ENCODE data around the gene MATCAP1.

MATCAP1 gene

DNA sequence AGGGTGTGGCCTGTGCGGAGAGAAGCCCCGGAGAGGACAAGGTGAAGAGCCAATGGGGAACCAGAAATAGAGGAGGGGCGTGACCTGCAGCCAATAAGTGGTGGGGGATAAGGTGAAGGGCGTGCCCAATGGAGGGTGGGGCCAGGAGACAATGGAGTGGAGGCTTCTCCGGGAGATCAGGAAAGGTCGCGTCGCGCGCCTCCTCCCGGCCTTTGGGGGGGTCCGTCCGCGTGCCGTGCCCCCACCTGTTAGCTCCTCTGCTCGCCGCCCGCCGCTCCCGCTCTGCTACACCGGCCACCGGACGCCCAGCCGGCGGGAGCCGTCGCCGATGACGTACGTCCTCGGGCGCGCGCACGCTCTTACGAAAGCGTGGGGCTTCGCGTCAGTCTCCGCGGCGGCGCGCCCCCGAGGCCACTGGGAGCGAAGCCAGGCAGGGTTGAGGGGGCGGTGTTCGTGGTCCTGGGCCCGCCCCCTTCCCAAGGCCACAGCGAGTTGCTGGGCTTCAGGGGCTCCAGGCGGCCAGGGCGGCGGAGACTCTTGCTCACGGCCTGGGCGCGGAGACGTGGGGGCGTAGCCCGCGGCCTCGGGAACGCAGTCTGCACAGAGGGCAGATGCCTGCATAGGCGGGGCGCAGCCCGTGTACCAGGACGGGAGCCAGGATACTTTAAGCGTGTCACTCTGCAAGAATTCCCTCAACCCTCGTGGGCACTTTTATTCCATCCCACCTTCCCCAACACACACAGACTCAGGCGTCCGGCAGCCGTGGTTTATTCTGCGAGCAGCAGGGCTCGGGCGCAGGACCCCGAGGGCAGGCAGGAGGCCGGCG is at the start of gene MATCAP1:
Gene MATCAP1, minus strand, starts transcription at position 337 of the 826 bp plus-strand sequence. CDS start 3,353 bp downstream, outside the sequence.
- DNase-seq = peak; percentile 89

DNA sequence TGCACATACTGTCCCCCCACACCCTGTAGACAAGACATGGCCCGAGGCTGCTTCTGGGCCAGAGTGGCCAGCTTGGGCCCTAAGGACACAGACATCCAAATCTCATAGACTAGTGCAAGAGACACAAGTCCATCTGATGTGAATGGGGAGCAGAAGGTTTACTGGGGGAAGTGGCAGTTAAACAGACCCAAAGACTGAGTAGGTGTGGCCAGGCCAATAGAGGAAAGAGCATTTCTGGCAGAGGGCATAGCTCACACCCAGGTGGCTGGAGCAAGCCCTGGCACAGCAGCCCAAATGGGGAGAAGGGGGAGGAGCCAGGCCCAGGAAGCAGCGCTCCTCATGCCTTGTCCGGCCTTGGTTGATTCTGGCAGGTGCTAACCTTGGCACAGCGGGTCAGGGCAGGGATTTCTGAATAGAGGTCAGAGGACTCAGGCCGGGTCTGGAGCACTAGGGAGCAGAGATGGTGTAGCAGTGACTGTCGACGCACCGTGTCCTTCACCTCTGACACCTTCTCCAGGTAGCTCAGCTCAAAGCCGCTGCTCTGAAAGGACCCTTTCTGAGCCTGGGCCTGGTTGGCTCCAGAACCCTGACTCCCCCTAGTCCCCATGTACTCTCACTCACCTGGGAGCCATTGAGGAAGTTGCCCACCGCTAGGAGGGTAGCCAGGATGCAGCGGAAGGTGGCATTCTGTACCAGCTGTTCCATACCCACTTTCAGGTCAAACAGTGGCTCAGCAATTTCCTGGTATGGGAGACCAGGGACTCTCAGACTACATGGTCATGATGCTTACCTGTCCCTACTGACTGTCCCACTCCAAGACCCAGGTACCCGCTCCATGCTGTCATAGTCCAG is 47.3 kb upstream of the MATCAP1 start:
- DNase-seq = no peak

DNA sequence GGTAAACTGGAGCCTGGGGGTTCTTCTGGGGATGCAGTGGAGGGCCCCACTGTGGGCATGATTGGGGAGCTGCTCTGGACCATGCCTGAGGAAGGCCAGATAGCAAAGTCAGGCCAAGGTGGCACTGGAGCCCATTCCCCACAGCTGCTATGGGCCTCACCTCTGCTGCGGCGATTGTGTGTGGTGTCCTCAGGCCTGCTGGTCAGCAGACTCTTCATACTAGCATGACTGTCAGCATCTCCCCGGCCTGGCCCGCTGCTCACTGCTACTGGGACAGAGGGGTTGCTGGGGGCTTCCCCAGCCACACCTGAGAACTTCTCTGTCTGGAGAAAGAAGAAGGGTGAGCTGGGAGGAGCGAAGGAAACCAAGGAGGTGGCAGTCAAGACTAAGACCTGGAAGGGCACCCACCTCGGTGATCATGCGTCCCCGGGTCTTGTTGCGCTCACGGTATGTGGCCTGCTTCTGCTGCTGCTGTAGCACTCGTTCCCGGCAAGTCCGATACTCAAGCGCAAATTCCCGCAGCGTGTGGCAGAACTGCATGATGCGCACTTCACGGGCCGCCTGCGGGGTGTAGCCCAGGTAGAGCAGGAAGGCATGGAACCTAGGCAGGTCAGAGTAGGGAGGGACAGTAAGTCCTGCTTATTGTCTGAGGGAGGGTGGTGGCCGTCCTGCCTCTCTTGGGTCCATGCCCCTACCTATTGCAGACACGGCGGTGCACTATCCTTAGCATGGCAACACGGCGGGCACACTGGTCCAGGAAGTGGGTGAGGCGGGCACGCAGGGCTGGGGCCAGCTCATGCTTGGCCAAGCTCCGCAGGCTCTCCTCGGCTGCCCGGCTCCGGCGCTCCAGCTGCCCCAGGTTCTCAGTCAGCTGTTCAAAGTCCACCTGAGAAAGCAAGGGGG is 46.4 kb upstream of the MATCAP1 start:
- DNase-seq = no peak

DNA sequence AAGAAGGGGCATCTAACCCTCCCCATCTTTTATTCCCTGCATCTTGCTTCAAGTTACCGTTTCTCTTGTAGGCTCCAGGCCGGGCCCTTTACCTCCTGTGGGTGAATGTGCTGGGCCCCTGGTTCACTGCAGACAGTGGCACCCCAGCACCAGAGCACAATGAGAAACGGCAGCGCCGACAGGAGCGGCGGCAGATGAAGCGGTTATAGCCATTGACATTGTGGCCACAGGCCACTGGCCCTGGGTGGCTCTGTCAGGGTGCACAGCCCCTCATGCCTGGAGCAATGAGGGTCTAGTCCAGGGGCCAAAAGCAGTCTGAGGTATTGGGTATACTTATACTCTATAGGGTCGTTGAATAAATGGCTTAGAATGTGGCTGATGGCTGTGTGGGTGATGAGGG is 45.1 kb upstream of the MATCAP1 start:
- no peak for DNase-seq

DNA sequence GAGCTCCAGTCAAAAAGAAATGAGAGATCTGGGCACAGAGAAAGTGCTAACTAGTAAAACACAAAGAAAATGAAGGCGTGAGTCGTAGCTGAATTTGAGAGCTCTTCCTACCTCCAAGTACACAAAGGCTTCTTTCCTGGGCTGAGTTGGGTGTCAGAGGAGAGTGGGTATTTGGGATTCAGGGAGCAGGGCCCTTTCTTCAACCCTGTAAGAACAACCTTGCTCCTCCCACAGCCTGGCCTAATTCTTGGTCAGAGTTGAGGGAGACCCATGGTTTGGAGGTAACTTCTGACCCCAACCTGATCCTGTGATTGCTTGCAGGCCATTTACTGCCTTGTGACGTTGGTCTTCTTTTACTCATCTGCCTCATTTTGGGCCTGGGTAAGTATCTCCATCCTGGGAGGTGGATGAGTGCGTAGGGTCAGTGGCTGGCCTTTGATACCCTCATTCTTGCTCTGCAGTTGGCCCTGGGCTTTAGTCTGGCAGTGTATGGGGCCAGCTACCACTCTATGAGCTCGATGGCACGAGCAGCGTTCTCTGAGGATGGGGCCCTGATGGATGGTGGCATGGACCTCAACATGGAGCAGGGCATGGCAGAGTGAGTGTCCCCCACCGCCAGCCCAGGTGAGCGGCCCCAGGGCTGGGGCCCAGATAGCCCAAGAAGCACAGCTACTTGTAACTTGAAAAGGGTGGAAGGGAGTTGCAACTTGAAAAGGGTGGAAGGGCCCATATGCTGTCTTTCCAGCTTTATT is 44.4 kb upstream of the MATCAP1 start:
- no peak for DNase-seq

DNA sequence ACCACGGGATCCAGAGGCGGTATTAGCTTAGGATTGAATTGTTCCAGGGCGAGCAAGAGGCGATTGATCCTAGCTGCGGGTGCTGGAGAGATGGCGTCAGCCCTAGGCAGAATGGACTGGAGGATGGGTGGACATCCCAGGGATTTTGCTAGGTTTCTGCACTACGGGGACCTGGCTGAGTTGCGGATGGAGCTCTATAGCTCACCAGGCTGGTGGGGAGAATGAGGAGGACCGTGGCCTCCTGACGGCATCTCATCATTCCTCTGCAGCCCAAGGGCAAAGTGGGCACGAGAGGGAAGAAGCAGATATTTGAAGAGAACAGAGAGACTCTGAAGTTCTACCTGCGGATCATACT is 43.8 kb upstream of the MATCAP1 start:
- no peak for DNase-seq

DNA sequence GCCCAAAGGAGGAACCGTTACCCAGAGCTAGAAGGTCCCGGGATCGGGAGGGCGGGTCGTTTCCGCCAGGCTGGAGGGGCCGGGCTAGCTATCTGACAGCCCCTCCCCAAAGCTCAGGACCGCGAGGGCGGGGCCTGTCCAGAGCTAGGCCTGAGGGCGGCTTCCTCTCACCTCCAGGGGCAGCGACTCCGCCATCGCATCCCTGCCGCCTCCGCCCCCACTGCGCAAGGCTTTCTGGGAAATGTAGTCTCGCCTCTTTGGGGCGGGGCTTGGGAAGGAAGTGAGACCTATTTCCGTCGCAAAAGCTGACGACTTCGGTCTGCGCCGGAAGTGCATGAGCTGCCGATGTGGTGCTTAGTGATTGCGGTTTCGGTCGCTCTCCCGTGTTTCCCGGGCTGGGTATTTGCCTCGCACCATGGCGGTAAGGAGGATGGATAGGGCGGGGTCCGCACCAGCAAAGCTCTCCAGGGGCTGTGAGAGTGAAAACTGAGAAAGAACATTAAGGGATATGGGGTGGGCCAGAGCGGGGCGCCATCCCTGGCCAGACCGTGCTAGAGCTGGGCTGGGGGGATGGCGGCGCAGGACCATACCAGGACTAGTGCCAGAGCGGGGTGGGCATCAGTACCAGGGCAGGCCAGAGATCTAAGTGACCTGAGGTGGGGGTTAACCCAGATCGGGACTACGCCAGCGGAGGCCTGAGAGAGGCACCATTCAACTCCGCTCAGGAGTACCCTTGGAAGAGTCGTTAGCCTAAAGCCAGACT is 43.2 kb upstream of the MATCAP1 start, which contains the start of gene TMEM208:
Gene TMEM208, plus strand, starts transcription at position 327 of the 763 bp plus-strand sequence. Its CDS starts 89 bp downstream, at position 416.
- DNase-seq = peak; percentile 96

DNA sequence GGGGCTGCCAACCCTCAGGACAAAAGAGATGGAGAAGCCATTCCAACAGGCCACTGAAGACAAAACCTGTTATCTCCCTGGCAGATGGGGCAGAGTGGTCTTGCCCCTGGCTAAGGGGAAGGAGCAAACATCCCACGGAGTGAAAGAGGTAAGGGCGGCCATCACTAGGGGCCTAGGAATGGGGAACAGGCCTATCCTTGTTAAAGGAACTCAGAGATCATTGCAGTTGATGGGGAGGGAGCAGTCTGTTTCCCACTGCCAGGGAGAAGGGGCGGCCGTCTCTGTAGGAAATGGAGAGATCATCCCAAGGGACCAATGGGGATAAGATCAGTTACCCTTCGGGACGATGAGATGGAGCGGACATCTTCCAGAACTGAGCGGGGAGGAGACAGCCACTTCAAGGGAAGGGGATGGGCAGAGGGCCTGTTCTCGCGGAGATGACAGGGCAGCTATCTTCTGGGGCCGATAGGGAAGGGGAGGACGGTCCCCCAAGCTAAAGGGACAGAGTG is 42.6 kb upstream of the MATCAP1 start:
- DNase-seq = no peak

DNA sequence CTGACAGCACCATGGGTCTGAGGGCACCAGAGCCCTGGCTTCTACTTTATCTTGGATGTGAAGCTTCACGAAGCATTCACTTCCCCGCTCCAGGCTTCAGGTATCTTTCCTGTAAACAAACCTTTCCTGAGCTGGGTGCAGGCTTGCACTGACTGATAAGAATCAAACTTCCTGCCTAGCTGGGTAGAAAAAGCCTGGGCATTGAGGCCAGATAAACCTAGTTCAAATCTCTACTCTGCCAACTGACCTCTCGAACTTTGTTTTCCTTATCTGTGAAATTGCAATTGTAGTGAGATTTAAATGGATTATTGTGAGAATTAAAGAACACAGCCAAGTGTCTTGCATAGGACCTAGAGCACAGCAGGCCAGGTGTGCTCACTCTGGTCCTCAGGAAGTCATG is 40.2 kb upstream of the MATCAP1 start:
- no peak for DNase-seq

DNA sequence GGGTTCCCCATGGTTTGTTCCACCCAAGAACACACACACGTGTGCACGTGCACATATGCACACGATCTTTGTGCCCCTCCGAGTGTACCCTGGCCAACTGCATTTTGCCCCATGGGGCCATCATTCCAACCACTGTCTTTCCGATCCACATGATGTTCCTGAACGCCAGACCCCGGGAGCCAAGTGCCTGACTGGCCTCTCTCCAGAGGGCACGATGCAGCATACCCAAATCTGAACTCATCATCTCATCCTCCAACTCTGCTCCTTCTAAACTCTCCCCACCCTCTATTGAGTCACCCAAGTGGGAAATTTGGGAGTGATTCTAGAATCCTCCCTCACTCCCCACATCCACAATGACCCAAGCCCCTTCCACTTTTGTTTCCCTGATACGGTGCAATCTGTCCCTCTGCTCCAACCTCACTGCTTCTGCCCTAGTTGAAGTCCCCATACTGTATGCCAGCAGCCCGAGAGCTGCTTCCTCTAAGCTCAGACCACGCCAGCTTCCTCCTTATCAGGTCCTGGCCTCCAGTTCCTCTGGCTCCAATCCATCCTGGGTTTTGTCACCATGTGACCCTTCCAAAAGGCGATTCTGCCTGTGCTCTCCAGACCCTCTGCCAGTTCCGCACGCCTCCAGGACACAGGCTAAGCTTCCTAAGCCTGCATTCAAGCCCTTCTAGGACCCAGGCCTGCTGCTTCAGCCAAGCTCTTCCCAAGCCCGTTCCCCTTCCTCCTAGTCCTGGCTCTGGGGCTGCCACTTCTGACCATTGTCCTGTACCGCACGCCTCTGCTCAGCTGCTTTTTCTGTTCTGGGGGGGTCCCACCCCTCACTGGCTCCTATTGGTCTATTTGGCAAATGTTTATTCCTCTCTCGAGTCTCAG is 33.1 kb upstream of the MATCAP1 start:
- no peak for DNase-seq

DNA sequence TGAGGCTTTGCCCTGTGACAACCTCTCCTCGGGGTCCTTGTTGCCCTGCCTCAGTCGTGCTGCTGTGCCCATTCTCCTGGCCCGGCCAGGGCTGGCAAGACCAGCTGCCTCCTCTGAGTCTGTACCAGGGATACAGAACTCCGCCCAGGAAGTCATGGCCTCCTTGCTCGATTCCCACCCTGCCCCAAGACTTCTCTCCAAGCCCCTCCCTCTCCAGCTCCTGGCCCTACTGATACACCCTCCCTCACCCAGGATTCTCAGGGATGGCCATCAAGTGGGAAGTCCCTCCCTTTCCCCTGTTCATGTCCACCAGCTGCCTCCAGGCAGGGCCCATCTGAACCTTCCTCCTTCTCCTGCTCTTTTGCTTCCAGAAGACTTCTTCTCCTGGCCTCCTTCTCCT is 31.9 kb upstream of the MATCAP1 start:
- DNase-seq = no peak

DNA sequence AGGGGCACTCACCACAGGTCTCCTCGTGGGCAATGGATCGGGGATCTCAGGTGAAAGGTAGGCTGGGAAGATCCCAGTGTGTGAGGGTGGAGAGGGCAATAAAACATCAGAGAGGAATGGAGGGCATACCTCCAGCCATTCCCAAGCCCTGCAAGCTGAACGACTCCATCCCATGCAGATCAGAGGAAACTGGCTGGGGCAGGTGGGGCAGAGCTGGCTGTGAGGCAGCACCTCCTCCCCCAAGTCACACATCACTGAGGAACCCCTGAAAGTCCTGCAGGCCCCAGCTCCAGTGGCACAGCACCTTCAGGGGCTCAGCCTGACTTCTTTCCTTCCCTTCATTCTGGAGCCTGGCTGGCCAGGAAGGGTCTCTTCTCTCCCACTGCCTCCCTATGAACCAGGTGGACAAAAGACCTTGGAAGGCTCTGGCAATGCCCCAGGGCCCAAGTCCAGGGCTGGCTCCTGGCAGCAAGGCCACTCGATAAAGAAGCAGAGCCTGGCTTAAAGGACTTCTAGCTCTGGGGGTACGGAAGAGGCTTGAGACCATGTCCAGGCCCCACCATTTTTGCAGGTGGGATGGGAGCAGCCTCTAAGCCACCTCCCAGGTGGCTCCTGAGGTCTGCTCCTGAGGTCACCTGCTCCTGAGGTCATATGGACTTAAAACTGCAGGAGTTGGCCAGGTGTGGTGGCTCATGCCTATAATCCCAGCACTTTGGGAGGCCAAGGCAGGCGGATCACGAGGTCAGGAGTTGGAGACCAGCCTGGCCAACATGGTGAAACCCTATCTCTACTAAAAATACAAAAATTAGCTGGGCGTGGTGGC is 29.6 kb upstream of the MATCAP1 start:
- no peak for DNase-seq

DNA sequence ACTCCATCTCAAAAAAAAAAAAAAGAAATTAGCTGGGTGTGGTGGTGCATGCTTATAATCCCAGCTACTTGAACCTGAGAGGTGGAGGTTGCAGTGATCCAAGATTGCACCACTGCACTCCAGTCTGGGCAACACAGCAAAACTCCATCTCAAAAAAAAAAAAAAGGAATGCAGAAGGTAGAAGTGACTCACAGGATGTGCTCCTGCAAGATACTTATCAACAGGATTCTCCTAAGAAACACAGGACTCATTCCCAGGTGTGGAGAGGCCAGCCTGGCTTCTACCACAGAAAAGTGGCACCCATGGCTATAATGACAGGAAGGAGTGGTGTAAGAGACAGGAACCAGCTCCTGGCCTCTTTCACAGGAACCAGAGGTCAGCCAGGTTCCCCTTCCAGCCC is 29.0 kb upstream of the MATCAP1 start:
- no peak for DNase-seq

DNA sequence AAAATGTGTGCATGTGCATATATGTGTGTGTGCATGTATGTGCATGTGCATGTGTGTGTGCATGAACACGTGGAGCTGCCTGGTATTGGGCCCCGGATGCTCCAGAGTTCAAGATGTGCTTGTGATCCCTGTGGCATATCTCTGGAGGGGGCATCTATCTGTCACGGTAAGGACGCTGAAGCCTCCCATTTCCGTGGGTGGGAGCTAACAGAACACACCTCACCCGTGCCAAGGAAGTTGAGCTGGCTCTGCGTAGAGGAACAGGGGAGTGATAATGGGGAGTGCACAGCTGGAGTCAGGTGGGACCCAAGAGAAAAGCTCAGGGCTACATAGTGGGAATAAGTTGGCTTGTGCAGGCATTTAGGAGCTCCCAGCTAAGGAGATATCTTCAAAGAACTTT is 27.9 kb upstream of the MATCAP1 start:
- DNase-seq = no peak

DNA sequence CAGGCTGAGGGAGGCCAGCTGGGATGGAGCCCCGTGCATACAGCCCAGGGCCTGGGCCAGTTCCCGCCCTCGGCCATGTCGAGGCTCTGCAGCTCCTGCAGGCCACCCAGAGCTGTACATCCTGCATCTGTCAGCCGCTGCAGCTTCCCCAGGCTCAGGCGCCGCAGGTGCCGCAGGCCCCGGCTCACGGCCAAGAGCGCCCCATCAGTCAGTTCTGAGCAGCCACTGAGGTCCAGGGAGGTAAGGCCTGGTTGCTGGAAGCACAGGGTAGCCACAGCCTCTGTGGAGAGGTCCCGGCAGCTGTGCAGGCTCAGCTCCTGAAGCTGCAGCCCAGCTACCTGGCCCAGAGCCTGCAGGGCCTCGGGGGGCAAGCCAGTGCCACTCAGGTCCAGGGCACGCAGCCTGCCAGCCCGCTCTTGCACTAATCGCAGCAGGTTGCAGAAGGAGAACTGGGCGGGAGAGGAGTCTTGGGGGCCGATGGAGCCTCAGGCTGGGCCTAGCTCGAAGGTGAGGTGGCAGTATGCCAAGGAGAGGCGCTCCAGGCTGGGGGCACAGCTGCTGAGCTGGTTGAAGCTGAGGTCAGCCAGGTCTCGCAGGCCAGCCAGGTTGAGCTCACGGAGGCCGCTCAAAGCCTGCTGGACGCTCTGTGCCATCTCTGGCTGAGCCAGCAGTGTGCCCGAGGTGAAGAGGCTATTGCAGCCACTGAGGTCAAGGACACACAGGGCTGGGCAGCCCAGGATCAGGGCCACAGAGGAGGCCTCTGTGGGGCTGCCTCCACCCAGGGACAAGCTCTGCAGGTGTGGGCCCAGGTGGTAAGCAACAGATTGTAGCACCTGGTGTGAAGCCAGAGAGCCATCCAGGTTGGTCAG is 26.5 kb upstream of the MATCAP1 start:
- no peak for DNase-seq

DNA sequence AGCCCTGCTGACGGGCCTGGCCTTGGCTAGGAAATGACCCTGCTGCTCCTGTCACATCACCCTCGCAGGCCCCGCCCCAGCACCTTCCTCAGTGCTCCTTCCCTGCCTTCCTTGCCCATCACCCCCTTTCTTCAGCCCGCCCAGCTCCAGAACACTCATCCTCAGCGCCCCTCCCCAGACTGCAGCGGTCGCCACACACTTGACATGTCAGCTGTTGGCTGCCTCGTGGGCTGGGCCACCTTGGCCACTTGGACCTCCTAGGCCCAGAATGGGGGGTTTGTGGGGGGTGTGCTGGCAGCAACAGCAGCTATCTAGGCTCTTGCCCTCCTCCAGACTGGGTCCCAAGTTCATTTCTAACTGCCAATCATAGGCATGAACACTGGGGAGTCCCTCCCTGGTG is 25.8 kb upstream of the MATCAP1 start:
- DNase-seq = no peak

DNA sequence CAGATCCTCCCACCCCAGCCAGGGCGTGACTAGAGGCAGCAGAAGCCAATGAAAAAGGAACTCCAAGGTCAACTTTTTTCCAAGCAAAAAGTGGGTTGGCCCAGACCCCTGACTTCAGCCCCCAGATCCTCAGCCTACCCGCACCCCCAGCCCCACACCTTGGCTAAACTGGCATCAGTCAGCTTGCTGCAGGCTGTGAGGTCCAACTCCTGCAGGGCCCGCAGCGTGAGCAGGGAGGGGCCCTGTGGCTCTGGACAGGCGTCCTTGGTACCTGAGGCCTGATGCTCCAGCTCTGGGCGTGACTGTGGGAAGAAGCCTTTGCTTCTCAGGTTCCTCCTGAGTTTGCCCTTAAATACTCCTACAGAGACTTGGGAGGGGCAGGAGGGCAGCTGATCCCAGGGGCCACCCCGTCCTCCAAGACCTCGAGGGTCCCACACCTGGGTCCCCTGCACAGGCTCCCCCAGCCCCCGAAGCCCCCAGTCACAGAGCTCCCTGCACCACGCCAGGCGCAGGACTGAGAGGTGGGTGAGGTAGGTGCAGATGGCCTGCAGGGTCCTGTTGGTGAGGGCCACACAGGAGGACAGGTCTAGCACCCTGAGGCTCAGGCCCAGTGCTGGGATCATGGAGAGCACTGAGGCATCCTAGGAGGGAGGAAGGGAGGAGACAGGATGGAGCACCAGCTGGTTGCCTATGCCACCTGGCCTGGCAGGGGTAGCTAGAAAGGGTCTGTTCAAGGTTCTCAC is 24.6 kb upstream of the MATCAP1 start:
- DNase-seq = no peak
